Mucosa of rectum (tissue), 2 donors: ENCODE measurements around the gene NT5C2.

Experiments
- H3K27ac ChIP-seq, 2 donors: one replicate each; pipeline ENCODE4 v1.7.0; 2013; ENCODE audit warnings: inconsistent platforms in 2 of 2, low read depth in 2 of 2, low read length in 2 of 2
- H3K27me3 ChIP-seq, 2 donors: one replicate each; pipeline ENCODE4 v1.7.0; 2013; ENCODE audit warnings: low read length in 2 of 2; ENCODE audit not compliant: control insufficient read depth in 2 of 2, insufficient read depth in 2 of 2
- H3K36me3 ChIP-seq, 2 donors: one replicate each; pipeline ENCODE4 v1.7.0; 2013; ENCODE audit warnings: low read length in 2 of 2; ENCODE audit not compliant: control insufficient read depth in 2 of 2, insufficient read depth in 2 of 2
- H3K4me1 ChIP-seq, 2 donors: one replicate each; pipeline ENCODE4 v1.7.0; 2013; ENCODE audit warnings: low read length in 2 of 2, mild to moderate bottlenecking in 1 of 2; ENCODE audit not compliant: control insufficient read depth in 2 of 2, insufficient read depth in 2 of 2
- H3K4me3 ChIP-seq, 2 donors: one replicate each; pipeline ENCODE4 v1.7.0; 2013; ENCODE audit warnings: low read length in 2 of 2
- H3K9ac ChIP-seq, 2 donors: one replicate each; pipeline ENCODE4 v1.7.0; 2013; ENCODE audit warnings: low read length in 2 of 2, low read depth in 1 of 2, mild to moderate bottlenecking in 1 of 2
- H3K9me3 ChIP-seq, 2 donors: one replicate each; pipeline ENCODE4 v1.7.0; 2013; ENCODE audit warnings: low read length in 2 of 2; ENCODE audit not compliant: control insufficient read depth in 2 of 2
- donor health status: healthy.
- donor health status: Normal muscosa, but diverticular disease.

Gene NT5C2

DNA sequence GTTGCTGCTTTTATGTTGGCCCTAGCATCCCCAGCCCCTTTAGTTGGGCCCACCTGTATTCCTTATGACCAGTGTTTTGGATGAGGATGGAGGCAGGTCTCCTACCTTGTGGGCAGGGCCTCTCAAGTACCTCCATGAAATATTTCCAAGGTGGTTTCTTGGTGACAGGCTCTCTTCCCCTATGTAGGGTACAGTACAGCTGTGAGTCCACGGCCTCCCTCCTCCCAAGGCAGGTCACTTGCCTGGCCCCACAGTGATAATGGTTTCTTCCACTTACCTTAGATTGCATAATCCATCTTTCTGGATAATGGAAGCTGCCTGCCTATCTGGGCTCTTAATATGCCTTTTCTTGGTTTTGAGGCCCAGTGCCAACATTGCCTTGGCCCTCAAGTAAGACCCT, 110.4 kb downstream of the NT5C2 start:
- Histone ChIP-seq H3K9ac (no peak overlapping the region), H3K4me1 (no peaks in the 10 kb centered on the region), H3K9me3 (no peaks in the 10 kb centered on the region), H3K4me3 (no peak overlapping the region), H3K36me3 (peaks cover 34 to 50% of the 10 kb centered on the region in 2 donors), H3K27ac (no peak overlapping the region), H3K27me3 (no peaks in the 10 kb centered on the region)

DNA sequence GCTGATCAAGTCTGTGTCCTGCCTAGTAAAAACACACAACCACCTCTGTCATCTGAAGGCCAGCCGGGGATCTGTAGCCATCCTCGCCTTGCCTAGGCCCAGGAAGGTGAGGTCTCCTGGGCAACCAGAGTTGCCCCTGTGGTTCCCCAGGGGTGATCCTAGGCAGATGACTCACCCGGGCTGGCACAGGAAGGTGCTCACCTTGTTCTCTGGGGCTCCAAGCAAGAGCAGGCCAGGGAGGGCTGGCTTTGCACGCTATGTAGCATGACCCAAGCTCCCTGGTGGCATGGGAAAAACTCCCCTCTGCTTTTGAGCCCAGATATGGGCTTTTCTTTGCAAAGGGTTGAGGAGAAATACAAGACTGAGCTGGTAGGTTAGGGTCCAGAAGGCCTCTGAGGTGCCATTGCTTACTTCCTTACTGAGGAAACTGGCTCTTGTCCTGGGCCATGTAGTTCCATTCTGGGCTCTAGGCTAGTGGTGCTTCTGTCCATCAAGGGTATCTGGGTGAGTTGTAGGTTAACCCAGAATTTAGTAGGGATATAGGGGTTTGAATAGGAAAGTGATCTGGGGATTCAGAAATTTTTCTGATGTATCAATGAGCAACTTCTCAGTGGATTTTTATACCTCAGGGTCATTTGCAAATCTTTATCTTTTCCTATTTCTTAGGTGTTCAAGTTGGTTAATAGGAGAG, 112.0 kb downstream of the NT5C2 start:
- H3K27me3 ChIP-seq, result no peaks in the 10 kb centered on the region
- no peak overlapping the region for H3K9ac ChIP-seq
- no peak overlapping the region for H3K4me3 ChIP-seq
- no peaks in the 10 kb centered on the region for H3K9me3 ChIP-seq
- no peaks in the 10 kb centered on the region for H3K4me1 ChIP-seq
- no peak overlapping the region for H3K27ac ChIP-seq
- H3K36me3 ChIP-seq, result peaks cover 29 to 46% of the 10 kb centered on the region in 2 donors

DNA sequence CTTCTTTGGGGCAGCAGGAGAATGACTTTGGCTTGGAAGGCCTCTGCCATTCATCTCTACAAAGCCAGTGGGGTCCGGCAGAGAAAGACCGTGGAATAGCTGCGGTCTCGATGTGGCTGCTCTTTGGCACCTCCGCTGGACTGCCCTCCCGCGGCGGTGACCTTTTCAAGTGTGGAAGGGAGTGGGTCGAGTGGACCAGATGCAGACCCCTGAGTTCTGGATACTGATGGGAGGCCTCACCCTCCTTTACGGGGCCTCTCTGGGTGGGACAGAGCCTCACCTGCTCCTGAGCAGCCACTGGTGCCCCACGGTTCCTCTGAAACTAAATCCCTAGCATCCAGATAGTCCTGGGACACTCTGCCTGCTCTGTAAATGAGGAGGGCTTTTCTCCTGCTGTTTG, 113.1 kb downstream of the NT5C2 start:
- Histone ChIP-seq H3K4me3 (no peak overlapping the region), H3K9ac (no peak overlapping the region), H3K4me1 (no peaks in the 10 kb centered on the region), H3K9me3 (no peaks in the 10 kb centered on the region), H3K27ac (no peak overlapping the region), H3K36me3 (peaks cover 22 to 48% of the 10 kb centered on the region in 2 donors), H3K27me3 (no peaks in the 10 kb centered on the region)

- no peaks in the 10 kb centered on the region for H3K27me3 ChIP-seq
- no peak overlapping the region for H3K27ac ChIP-seq
- H3K9me3 ChIP-seq, result no peaks in the 10 kb centered on the region
- H3K9ac ChIP-seq, result no peak overlapping the region
- H3K4me1 ChIP-seq, result no peaks in the 10 kb centered on the region
- H3K4me3 ChIP-seq, result no peak overlapping the region
- peaks cover 23 to 43% of the 10 kb centered on the region in 2 donors for H3K36me3 ChIP-seq
Observed at GRCh38 chr10:103079100-103079499, 114.0 kb downstream of the NT5C2 start.

DNA sequence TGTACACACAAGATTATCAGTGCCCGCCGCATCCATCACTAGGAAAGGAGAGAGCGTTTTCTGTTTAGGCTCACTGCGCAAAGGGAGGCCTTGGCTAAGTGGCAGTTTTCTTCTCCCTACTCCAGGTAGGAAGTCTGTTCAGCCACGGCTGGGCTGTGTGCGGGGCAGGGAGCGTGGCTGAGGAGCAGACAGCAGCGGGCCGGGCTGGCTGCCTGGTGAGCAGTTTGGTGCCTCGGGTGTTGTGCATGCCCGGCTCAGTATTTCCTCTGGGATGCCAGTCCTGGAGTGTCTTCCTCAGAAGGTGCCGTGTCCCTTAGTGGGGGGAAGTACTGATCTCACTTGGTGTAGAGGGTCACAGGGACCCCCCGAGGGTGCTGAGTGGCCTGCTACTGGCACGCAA, 114.4 kb downstream of the NT5C2 start:
- Histone ChIP-seq H3K27me3 (no peaks in the 10 kb centered on the region), H3K9ac (no peak overlapping the region), H3K36me3 (peaks cover 20 to 39% of the 10 kb centered on the region in 2 donors), H3K27ac (no peak overlapping the region), H3K4me3 (no peak overlapping the region), H3K4me1 (no peaks in the 10 kb centered on the region), H3K9me3 (no peaks in the 10 kb centered on the region)

- Histone ChIP-seq H3K9ac (no peak overlapping the region), H3K4me1 (no peaks in the 10 kb centered on the region), H3K4me3 (no peak overlapping the region), H3K27ac (no peak overlapping the region), H3K27me3 (no peaks in the 10 kb centered on the region), H3K9me3 (no peaks in the 10 kb centered on the region), H3K36me3 (peaks cover 16 to 36% of the 10 kb centered on the region in 2 donors)
Observed at GRCh38 chr10:103078309-103078615, 114.8 kb downstream of the NT5C2 start.

DNA sequence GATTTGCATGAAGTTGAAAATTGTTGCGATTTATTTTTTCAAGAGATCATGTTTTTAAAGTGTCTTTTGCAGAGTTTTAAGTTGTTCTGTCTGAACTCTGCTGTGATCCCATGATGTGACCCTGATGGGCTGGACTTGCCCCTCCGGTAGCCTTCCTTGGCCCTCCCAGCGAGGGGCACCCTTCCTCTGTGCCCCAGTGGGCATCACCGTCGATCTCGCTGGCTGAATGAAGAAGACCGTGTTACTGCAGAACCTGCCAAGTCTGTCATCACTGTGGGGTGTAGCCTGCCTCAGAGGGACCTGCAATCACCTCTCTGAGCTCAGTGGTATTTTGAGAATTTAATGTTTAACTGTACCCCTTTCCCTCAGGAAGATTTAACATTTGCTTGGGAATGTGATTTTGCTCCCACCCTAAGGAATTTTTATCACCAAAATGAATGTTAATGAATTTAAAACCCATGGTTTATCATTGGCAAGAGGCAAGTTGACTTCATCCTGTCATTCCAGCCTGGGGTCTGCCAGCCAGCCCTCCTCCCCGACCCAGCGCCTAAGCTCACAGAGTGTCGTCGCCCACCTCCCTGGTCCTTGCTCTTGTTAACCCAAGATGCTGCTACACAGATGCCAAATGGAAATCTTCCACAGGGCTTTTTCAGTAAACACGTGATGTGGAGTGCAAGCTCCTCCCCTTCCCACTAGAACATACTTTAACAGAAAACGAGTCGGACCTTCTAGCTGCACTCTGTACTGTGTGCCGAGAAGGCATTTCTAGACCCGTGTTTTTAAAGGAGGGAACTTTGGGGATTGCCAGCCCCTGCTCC, 115.4 kb downstream of the NT5C2 start:
- Histone ChIP-seq H3K9me3 (no peaks in the 10 kb centered on the region), H3K9ac (no peak overlapping the region), H3K27ac (no peak overlapping the region), H3K36me3 (peaks cover 15 to 35% of the 10 kb centered on the region in 2 donors), H3K4me3 (no peak overlapping the region), H3K4me1 (no peaks in the 10 kb centered on the region), H3K27me3 (no peaks in the 10 kb centered on the region)

- peaks cover 15 to 35% of the 10 kb centered on the region in 2 donors for H3K36me3 ChIP-seq
- no peak overlapping the region for H3K9ac ChIP-seq
- no peaks in the 10 kb centered on the region for H3K4me1 ChIP-seq
- H3K4me3 ChIP-seq, result no peak overlapping the region
- no peaks in the 10 kb centered on the region for H3K9me3 ChIP-seq
- H3K27ac ChIP-seq, result no peak overlapping the region
- no peaks in the 10 kb centered on the region for H3K27me3 ChIP-seq
Observed at GRCh38 chr10:103077020-103077419, 116.1 kb downstream of the NT5C2 start.

DNA sequence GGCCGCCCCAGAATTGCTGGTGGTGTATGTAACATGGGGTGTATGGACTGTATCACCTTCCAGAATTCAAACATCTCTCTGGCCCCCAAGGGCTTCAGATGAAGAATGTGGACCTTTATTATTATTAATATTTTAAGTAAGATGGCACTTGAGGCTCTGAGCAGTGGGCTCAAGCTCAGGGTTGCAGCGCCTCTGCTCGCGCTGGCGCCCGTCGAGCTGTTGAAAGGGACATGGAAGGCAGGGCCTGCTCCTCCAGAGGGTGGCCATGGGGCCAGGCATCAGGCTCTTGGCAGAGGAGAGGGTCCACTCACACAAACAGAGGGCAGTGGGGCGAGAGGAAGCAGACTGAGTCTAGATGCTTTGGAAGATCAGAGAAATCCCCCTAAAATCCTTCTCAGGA, 120.2 kb downstream of the NT5C2 start:
- H3K9ac ChIP-seq, result no peak overlapping the region
- peaks cover 20 to 42% of the 10 kb centered on the region in 2 donors for H3K36me3 ChIP-seq
- no peaks in the 10 kb centered on the region for H3K27me3 ChIP-seq
- no peak overlapping the region for H3K4me3 ChIP-seq
- no peaks in the 10 kb centered on the region for H3K9me3 ChIP-seq
- H3K27ac ChIP-seq, result no peak overlapping the region
- H3K4me1 ChIP-seq, result no peaks in the 10 kb centered on the region

GRCh38 chr10:103072276-103072675, 120.8 kb downstream of the NT5C2 start:
- Histone ChIP-seq H3K9ac (no peak overlapping the region), H3K9me3 (no peaks in the 10 kb centered on the region), H3K4me3 (no peak overlapping the region), H3K27ac (no peak overlapping the region), H3K27me3 (no peaks in the 10 kb centered on the region), H3K36me3 (peaks cover 20 to 43% of the 10 kb centered on the region in 2 donors), H3K4me1 (no peaks in the 10 kb centered on the region)
